ENCODE measurements around the gene SPTBN4.

Gene SPTBN4

DNA sequence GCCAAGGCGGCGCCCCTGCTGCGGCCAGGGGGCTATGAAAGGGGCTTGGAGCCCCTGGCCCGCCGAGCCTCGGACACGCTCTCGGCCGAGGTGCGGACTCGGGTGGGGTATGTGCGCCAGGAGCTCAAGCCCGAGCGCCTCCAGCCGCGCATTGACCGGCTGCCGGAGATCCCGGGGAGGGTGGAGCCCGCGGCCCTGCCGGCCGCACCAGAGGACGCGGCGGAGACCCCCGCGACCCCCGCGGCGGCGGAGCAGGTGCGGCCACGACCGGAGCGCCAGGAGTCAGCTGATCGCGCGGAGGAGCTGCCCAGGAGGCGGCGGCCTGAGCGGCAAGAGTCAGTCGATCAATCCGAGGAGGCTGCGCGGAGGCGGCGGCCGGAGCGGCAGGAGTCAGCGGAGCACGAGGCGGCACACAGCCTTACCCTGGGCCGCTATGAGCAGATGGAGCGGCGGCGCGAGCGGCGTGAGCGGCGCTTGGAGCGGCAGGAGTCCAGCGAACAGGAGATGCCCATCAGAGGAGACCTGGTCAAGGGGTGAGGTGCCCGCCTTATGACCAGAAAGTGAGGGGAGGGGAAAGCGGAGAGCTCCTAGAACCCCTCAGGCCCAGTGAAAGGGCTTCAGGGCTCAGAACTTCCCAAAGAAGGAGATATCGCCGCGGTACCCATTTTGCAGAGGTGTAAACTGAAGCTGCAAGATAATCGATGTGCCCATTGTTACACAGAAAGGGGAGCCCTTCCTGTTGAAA is 101.1 kb downstream of the SPTBN4 start:
- DNase-seq, result no peak

DNA sequence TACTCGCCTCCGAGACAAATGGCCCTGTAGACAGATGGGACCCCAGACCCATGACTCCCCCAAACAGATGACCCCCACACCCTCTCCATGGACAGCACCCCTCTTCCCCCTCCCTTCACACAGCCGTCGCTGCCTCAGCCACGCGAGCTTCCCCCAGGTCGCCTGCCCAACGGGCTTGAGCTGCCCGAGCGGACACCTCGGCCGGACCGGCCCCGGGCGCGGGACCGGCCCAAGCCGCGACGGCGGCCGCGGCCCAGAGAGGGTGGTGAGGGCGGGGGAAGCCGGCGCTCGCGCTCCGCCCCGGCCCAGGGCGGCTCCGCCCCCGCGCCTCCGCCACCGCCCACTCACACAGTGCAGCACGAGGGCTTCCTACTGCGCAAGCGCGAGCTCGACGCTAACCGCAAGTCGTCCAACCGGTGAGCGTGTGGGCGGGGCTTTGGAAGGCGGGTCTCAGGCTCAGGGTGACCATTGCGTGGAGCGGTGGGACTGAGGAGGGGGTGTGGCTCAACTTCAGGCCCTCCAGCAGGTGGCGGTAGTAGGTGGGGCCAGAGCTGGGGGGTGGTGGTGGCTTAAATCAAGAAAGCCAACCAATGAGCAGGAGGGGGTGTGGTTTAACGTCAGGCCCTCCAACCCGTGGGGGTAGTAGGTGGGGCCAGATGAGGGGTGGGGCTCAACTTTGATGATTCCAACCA is 103.7 kb downstream of the SPTBN4 start:
- peak; percentile 98 for DNase-seq

DNA sequence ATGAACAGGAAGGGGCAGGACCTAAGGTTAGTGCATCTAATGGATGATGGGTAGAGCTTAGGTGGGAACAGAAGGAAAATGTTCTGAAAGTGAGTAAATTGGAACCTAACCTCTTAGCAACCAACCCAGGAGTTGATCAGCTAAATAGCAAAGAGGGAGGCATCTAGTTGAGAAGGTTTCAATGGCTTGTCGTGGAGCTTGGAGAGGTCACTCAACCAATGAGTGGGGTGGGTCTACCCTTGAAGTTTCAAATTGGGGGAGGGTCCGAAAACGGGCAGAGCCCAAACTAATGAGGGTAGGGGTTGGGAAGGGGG is 104.2 kb downstream of the SPTBN4 start:
- no peak for DNase-seq

DNA sequence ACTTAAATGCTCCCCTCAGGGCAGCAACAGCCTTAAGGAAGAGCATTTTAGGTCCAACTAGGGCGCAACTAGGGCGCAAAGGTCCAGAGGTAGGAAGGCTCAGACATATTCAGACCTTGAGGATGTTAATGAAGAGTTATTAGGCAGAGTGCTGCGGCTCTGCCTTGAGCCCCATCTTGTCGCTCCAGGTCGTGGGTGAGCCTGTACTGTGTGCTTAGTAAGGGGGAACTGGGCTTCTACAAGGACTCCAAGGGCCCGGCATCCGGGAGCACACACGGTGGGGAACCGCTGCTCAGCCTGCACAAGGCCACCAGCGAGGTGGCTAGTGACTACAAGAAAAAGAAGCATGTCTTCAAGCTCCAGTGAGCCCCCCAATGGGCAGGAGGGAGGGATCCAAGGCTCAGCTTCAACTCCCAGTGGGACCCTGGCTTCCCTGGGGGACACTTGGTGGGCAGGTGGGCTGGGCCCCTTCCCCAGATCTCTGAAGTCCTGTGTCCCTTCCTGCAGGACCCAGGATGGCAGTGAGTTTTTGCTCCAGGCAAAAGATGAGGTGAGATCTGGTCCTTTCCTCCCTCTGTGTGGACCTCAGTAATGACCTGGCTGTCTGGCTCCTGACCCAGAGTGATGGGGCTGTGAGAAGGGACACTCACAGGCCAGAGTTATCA is 105.2 kb downstream of the SPTBN4 start:
- DNase-seq, result no peak

DNA sequence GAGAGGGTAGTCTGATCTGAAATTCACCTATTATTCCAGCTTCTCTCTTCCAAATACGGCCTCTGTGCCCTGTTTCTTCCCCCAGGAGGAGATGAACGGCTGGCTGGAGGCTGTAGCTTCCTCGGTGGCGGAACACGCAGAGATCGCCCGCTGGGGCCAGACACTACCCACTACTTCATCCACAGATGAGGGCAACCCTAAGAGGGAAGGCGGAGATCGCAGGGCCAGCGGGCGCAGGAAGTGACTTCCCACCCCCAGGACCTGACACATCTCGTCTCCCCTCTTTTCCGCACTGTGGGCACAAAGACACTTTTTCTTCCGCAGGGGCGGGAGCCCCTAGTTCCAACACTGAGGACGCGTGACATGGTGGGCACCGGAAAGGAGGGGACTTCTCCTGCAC is 108.5 kb downstream of the SPTBN4 start:
- DNase-seq, result no peak

DNA sequence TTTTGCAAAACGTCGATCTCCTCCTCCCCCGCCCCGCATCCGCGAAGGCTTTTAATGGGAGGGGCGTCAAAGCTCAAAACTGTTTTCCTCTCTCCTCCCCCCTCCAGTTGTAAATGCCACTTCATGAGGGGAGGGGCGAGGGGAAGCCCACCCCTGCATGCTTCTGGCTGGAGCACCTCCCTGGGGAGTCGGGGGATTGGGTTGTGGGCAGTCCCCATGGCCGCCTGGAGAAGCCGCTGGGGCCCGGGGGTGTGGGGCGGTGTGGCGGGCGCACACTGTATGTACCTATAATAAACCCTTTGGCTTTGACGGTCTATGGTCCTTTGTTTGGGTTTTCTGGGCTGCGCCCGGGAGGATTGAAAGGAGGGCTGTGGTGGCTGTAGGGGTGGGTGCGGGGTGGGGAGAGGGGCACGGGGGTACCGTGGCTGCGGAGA is 109.4 kb downstream of the SPTBN4 start:
- no peak for DNase-seq

DNA sequence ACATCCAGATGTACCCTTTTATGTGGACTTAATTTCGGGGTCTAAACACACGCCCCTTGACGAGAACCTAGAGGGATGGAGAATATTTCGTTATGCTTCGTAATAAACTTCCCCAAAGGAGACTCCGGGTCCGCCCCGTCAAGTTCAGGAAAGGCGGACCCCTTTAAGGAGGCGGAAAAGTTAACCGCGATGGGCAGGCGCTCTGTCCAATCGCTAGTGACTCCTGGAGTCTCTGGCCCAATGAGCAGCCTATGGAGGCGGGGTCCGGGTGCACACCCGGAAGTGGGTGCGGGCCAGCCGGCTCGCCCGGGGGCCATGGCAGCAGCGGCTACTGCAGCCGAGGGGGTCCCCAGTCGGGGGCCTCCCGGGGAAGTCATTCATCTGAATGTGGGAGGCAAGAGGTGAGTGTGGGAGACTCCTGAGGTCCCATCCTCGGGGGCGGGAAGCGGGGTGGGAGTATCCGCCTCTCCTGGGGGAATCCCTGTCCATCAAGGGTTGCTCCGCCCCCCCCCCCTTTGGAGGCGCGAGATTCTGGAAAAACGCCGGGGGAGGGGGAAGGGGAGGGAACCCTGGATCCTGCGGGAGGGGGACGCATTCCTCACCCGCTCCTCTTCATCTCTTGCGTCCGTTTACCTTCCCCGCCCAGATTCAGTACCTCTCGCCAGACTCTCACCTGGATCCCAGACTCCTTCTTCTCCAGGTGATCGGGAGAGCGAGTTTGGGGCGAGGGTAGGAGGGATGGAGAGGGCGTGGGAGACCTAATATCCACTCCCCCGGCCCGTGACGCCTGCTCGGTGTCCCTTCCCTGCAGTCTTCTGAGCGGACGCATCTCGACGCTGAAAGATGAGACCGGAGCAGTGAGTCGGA is 110.0 kb downstream of the SPTBN4 start, which contains the start of gene SHKBP1:
Gene SHKBP1 (plus strand): TSS at position 289 of the 867 bp plus-strand sequence. CDS start 27 bp downstream, at position 316.
- DNase-seq, result peak; percentile 83

DNA sequence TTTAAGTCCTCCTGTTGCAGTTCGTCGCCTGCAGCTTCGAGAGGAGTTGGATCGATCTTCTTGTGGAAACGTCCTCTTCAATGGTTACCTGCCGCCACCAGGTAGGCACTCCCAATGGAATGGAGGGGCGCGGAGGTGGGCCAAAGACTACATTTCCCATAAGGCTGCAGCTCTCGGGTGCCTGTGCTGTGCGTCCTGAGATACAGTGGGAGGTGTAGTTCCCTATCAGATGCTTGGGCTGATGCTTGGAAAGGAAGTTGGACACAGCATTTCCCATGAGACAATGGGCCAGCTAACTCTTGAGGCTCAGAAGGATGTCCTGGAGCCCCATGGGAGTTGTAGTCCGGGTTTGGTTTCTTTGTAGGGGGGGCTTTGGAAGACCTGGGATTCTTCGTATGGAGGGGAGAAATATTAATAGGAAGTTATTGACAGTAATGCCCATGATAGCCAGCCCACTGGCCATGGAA is 111.7 kb downstream of the SPTBN4 start:
- DNase-seq, result no peak

DNA sequence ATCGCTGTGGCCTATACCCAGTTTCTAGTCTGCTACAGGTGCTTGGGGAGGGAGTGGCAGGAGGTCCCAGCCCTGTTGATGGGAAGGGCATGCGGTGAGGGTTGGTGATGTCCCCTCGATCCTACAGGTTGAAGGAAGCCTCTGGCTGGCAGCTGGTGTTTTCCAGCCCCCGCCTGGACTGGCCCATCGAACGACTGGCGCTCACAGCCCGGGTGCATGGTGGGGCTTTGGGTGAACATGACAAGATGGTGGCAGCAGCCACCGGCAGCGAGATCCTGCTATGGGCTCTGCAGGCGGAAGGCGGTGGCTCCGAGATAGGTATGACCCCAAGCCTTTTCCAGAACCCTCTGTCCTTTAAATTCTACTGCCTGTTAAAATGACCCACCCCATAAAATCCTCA is 113.8 kb downstream of the SPTBN4 start:
- DNase-seq, result no peak

DNA sequence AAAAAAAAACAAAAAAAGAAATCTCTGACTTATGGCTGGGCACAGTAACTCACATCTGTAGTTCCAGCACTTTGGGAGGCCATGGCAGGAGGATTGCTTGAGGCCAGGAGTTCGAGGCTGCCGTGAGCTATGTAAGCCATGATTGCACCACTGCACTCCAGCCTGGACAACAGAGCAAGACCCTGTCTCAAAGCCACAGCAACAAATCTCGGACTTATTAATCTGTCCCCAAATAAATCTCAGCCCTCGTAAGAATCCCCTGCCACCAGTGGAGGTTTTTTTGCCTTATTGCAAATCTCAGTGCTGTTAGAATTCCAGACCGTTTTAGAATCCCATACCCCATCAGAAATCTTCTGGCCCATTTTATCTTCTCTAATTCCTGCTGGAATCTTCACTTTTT is 114.7 kb downstream of the SPTBN4 start:
- no peak for DNase-seq

DNA sequence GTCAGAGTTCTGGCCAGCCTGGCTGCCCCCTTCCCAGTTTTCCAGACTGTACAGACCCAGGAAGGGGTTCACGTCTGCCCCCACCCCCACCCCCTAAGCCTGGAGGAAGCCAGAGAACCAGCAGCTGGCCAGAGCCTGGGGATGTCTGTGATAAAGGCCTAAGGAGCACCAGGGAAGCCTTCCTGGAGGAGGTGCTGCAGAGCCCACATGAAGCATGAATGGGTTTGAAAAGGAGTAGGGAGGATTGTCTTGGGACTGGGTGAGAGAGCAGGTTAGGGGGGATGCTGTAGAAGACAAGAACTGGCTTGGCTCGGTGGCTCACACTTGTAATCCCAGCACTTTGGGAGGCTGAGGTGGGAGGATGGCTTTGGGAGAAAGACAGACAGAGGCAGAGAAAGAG is 115.7 kb downstream of the SPTBN4 start:
- DNase-seq, result no peak

DNA sequence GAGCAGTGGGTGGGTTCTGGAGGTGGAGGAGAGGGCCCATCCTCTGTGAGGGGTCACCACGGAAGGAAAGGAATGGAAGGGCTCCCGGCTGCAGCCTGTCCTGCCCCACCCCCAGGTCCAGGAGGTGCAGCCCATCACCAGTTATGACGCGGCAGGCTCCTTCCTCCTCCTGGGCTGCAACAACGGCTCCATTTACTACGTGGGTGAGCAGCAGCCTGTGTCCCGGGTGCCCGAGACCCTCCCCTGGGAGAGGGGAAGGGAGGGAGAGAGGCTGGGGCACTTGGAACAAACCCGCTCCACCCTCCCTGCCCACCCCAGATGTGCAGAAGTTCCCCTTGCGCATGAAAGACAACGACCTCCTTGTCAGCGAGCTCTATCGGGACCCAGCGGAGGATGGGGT is 116.5 kb downstream of the SPTBN4 start:
- no peak for DNase-seq

DNA sequence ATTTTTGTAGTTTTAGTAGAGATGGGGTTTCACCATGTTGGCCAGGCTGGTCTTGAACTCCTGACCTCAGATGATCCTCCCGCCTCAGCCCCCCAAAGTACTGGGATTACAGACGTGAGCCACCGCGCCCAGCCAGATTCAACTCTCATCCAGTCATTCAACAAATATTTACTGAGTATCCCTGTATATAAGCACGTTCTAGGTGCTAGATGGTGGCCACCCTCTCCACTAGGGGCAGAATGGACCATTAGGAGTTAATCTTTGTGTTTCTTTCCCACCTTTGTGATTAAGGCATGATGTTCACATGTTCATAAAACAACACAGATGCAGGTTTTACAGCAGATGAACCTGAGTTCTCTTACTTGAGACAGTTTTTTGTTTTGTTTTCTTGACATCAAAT is 117.2 kb downstream of the SPTBN4 start:
- DNase-seq, result no peak

DNA sequence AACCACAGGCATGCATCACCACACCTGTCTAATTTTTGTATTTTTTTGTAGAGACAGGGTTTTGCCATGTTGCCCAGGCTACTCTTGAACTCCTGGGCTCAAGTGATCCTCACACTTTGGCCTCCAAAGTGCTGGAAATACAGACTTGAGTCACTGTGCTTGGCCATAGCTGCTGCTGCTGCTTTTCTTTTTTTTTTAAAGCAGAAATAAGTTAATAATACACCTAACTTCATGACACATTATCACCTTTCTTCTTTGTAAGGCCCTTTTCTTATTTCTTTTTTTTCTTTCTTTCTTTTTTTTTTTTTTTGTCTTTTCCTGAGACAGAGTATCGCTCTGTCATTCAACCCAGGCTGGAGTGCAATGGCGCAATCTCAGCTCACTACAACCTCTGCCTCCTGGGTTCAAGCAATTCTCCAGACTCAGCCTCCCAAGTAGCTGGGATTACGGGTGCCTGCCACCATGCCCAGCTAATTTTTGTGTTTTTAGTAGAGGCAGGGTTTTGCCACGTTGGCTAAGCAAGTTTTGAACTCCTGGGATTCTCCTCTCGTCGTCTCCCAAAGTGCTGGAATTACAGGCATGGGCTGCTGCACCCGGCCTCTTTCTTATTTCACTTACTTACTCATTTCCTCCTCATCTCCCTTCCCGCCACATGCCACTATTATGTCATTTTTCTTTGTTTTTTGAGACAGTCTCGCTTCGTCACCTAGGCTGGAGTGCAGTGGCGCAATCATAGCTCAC is 118.6 kb downstream of the SPTBN4 start:
- DNase-seq, result peak; percentile 56

DNA sequence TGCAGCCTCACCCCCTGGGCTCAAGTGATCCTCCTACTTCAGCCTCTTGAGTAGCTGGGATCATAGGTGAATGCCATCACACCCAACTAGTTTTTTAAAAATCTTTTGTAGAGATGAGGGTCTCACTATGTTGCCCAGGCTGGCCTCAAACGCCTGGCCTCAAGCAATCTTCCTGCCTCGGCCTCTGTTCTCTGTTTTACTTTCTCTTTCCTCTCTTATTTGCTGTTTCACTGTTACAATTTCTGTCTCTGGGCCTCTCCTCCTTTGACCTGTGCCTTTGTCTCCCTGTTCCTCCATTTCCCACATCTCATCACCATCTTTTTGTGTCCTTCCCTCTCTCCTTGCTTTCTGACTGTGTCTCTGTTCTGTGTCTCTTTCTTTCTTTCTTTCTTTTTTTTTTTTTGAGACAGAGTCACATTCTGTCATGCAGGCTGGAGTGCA is 119.2 kb downstream of the SPTBN4 start:
- no peak for DNase-seq

DNA sequence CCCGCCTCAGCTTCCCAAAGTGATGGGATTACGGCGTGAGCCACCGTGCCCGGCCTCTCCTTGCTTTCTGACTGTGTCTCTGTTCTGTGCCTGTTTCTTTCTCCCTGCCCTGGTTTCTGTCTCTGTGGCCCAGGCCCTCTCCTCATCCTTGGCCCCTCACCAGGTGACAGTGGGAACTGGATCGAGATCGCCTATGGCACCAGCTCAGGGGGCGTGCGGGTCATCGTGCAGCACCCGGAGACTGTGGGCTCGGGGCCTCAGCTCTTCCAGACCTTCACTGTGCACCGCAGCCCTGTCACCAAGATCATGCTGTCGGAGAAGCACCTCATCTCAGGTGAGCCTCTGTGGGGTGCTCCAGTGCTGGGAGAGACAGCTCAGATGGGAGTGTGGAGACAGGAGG is 119.8 kb downstream of the SPTBN4 start:
- DNase-seq, result no peak

DNA sequence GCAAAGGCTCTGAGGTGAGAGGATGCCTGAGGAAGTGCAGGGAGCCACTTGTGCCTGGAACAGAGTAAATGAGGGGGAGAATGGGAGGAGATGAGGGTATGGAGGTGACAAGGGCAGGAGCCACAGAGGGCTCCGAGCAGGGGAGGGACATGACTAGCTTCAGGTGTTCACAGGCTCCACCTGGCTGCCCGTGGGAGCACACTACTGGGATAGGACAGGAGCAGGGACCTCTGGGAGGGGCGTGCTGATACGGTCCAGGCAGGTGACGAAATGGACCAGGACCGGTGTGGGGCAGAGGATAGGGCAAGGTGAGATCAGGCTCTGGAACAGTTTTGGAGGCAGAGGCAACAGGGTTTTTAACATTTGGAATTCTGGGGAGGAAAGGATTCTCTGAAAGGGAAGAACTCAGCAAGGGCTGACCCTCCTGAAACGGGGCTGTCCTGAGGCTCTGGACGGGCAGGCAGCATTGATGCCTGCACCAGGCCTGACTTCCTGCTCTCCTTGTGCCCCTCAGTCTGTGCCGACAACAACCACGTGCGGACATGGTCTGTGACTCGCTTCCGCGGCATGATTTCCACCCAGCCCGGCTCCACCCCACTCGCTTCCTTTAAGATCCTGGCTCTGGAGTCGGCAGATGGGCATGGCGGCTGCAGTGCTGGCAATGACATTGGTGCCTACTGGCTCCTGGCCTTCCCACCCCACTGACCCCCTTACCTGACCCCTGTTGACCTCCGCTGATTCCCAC is 121.5 kb downstream of the SPTBN4 start:
- DNase-seq, result no peak

DNA sequence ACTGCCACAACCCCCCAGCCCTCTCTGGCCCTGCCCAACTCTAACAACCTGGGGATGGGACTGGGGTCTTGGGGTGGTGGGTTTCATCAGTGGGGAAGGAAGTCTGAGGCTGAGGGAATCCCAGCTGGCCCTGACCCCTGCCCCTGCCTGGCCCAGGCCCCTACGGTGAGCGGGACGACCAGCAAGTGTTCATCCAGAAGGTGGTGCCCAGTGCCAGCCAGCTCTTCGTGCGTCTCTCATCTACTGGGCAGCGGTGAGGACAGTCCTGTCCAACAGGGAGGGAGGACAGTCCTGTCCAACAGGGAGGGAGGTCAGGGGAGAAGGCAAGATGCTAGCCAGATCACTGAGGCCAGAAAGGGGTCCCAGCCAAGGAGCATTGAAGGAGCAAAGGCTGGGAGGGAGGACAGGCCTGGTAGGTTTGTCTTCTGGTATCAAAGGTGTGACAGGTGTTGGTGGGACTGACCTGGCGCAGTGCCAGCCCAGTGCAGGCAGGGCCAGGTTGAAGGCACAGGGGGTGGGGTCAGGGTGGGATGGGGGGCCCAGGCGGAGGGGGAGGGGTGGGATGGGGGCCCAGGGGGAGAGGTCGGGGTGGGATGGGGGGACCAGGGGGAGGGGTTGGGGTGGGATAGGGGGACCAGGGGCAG is 122.2 kb downstream of the SPTBN4 start:
- DNase-seq, result no peak

DNA sequence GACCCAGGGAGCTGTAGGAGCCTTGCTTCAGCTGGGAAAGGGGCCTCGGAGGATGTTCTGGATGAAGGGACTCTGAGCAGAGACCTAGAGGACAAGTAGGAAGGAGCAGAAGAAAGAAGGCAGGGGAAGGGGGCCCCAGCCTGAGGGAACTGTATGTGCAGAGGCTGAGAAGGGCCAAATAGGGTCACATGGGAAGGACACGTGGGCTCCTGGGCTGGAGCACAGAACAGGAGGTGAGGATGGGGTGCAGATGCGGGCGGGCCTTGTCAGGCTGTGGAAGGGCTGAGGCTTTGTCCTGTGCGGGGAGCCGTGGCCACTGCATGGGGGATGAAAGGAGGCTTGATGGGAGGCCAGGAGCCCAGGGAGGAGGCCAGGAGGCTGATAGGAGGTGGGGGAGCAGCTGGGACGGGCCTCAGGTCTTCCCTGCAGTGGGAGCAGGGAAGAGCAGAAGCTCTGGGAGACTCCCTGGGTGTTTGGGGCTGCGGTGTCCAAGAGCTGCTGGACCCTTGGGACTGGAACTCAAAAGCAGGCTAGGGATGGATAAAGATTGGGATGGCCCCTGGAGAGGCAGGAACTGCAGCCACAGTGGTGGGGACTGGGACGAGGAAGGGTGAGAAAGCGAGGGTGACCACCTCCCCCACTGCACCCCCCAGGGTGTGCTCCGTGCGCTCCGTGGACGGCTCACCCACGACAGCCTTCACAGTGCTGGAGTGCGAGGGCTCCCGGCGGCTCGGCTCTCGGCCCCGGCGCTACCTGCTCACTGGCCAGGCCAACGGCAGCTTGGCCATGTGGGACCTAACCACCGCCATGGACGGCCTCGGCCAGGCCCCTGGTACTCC is 123.0 kb downstream of the SPTBN4 start:
- no peak for DNase-seq
